K562 treated with DMSO at 1 percent for 48 hours (cell line): ENCODE measurements around the gene SP100. TPM values are rescaled to one million over a fixed set of nuclear protein-coding genes. Genes with fewer than 3 reads are reported as not detected.

Experiments used
- total RNA-seq: library from RNA; unstranded; fragments of 300-600 nt; gene quantifications from 2 replicates; pipeline ENCODE4 v1.2.3, GENCODE V29; 2022; ENCODE audit warnings: low replicate concordance; ENCODE audit errors: extremely low read depth

Gene SP100
- total RNA-seq, result not detected in 2 replicates

DNA sequence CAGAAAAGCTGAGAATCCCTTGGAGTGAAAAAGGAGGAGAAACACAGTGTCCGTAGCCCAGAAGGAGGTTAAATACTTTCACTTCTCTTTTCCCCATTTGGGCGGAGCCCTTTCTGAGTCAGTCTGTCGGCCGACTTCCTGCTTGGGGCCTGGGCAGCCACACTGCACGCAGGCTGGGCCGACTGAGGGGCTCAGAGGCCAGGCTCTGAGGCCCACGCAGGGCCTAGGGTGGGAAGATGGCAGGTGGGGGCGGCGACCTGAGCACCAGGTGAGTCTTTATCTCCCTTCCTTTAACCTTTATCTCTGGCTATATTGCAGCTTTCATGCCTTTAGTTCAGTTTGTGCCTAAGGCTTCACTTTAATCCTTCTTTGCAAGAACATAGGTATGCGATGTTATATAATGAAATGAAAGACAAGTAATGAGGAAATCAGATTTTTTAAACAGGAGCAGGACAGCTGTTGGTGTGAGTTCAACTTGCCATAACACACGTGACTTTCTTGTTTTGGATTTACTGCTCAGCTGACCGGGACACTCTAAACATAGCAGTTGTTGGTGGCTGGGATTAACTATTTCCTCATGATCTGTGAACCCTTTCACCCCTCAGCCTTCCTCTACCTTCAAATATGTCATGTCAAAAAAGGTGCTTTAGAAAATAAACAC, at the start of gene SP100:
Gene SP100, plus strand, starts transcription at position 141 of the 661 bp plus-strand sequence. Its CDS starts 96 bp downstream, at position 237.

Other genes with a start within 250 kb of the SP100 start
- gene SP110, start 196.2 kb upstream of the SP100 start, total RNA-seq, result not detected in 2 replicates
- not detected in 2 replicates for gene SP140, start 190.5 kb upstream of the SP100 start, total RNA-seq
- gene SP140L, start 89.0 kb upstream of the SP100 start, total RNA-seq, result not detected in 2 replicates